ENCODE measurements around the gene DIPK1B.
A peak's percentile ranks its signal among the peaks of the same experiment; 100 is the strongest.

Gene DIPK1B

DNA sequence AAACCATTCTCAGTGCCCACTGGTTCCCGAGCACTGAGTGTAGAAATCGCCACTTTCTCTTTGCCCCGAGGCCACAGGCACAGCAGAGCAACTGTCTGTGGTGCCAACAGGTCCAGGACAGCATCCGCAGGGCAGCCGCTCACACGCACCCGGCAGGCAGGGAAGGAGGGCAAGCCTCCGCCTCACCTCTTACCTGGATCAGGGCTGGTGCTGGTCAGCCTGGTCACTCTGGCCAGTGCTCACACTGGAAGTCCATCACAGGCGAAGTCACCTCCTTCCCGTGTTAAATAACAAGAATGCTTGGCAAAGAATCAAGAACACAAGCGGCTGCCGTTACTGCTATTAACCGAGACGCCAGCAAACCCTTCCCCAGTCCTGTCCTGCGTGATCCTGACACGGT lies 13.7 kb downstream of the DIPK1B start:
- FAIRE-seq (no peak), DNase-seq (ENCODE audit: insufficient read length) (no peak)
- TF ChIP-seq POLR2A (IDR thresholded peaks at IDR 0.05; ENCODE audit: low read depth, low read length) (no peak), TAF1 (IDR thresholded peaks at IDR 0.05; ENCODE audit: borderline replicate concordance, low read depth, low read length) (no peak), POLR2AphosphoS5 (IDR thresholded peaks at IDR 0.05; ENCODE audit: low read depth, low read length) (no peak)

DNA sequence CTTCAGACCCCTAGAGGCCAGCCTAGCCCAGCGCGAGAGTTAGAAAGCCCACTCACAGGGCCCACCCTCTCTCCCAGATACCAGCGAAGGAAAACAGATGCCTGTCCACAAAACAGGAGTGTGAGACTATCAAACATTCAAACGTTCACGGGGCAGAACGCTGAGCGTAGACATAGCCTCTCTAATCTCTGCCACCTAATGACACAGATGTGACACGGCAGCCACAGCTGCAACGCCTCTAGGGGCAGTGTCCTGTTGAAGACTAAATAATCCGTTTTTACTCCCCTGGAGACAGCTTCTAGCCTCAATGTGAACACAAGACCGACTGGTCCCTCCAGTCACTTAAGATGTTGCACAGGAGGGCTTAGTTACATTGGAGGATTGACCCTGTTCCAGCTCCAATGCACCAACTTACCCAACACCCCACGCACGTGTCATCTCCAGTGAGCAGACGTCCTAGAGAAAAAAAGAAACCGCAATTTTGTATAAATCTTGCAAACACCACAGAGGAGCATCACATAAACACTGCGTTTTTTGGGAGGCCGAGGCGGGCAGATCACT lies 14.3 kb downstream of the DIPK1B start:
- TF ChIP-seq POLR2A (IDR thresholded peaks at IDR 0.05; ENCODE audit: low read depth, low read length) (0 out of 2 replicates have a peak, but pooled peaks have one; percentile 39), TAF1 (IDR thresholded peaks at IDR 0.05; ENCODE audit: borderline replicate concordance, low read depth, low read length) (no peak)
- DNase-seq (ENCODE audit: insufficient read length) = no peak
- FAIRE-seq = peak; percentile 84

GRCh38 chr9:136728080-136728547 lies 15.7 kb downstream of the DIPK1B start:
- TF ChIP-seq POLR2AphosphoS5 (IDR thresholded peaks at IDR 0.05; ENCODE audit: low read depth, low read length) = peak; percentile 99
- peak; percentile 98 for TF ChIP-seq TAF1 (IDR thresholded peaks at IDR 0.05; ENCODE audit: borderline replicate concordance, low read depth, low read length)
- TF ChIP-seq POLR2A (IDR thresholded peaks at IDR 0.05; ENCODE audit: low read depth, low read length) = peak; percentile 100
- FAIRE-seq (peak; percentile 95), DNase-seq (ENCODE audit: insufficient read length) (peak; percentile 97)

GRCh38 chr9:136728548-136729123 lies 16.3 kb downstream of the DIPK1B start:
- DNase-seq (ENCODE audit: insufficient read length) (no peak), FAIRE-seq (no peak)

DNA sequence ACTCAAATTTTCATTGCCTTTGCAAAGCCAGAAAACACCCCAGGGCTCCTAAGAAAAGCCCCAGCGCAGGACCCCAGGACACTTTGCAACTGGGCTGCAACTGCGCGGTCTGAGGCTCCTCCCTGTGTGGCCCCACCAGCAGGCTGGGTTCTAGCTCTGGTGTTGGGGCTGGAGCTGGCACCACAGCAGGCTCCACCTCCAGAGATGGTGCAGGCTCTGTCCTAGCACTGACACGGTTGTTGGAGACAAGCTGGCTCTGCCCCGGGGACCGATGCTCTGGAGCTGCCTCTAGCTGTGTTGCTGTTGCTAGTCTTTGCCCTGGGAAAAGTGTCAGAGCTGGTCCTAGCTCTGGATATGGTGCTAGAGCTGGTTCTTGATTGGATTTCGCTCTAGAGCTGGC lies 16.8 kb downstream of the DIPK1B start:
- DNase-seq (ENCODE audit: insufficient read length) (no peak), FAIRE-seq (no peak)
- TF ChIP-seq TAF1 (IDR thresholded peaks at IDR 0.05; ENCODE audit: borderline replicate concordance, low read depth, low read length) (no peak), POLR2AphosphoS5 (IDR thresholded peaks at IDR 0.05; ENCODE audit: low read depth, low read length) (no peak)

More at GRCh38 chr9:136728548-136729123, 16.3 kb downstream of the DIPK1B start:
- TF ChIP-seq POLR2AphosphoS5 (IDR thresholded peaks at IDR 0.05; ENCODE audit: low read depth, low read length) (no peak), TAF1 (IDR thresholded peaks at IDR 0.05; ENCODE audit: borderline replicate concordance, low read depth, low read length) (no peak), POLR2A (IDR thresholded peaks at IDR 0.05; ENCODE audit: low read depth, low read length) (no peak)

DNA sequence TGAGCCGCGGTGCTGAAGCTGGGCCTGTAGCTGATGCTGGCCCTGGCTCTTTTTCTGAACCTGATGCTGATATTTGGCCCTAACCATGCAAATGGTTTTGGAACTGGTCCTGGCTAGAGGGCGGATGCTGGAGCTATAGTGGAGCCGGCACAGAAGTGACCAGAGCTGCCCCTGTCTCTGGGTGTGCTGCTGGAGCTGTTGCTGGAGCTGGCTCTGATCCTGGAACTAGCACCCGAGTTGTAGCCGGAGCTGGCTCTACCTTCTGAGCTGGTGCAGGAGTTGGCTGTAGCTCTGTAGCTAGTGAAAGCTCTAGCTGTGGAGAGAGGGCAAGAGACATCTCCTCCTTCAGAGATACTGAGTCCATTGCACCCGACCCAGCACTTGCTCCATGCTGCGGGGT lies 17.6 kb downstream of the DIPK1B start:
- no peak for FAIRE-seq
- TF ChIP-seq TAF1 (IDR thresholded peaks at IDR 0.05; ENCODE audit: borderline replicate concordance, low read depth, low read length) (no peak), POLR2A (IDR thresholded peaks at IDR 0.05; ENCODE audit: low read depth, low read length) (no peak), POLR2AphosphoS5 (IDR thresholded peaks at IDR 0.05; ENCODE audit: low read depth, low read length) (no peak)

DNA sequence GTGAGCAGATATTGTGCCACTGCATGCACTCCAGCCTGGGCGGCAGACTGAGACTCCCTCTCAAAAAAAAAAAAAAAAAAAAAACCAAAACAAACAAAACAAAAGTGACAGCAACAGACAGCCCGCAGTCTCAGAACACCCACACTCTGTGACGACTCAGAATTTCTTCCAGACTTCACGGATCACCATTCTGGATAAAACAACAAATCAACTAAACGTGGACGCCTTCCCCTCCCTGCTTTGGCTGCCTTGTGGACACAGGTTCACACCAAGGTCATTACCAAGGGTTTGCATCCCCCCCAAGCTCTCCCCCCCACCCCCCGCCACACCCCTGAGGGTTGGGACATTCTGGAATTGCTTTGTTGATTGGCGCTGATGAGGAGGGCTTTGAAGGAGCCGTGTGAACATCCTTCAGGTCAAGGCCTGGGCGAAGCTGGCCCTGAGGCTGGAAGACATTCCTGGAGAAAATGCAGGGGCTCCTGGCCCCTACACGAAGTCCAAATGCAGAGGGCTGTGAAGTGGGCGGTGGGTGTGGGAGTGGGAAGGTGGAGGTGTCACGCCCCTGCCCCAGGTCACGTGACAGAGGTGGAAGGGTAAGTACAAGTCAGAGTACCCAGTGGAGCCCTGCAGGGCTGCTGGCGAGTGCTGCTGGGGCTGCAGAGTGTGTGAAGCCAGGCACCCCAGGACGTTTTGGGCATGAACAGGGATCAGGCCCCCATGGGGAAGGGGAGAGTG lies 20.2 kb downstream of the DIPK1B start:
- TF ChIP-seq TAF1 (IDR thresholded peaks at IDR 0.05; ENCODE audit: borderline replicate concordance, low read depth, low read length) (no peak), POLR2AphosphoS5 (IDR thresholded peaks at IDR 0.05; ENCODE audit: low read depth, low read length) (no peak), POLR2A (IDR thresholded peaks at IDR 0.05; ENCODE audit: low read depth, low read length) (no peak)
- DNase-seq (ENCODE audit: insufficient read length) = no peak
- no peak for FAIRE-seq

More for the DNA sequence above, 17.6 kb downstream of the DIPK1B start:
- no peak for DNase-seq (ENCODE audit: insufficient read length)

GRCh38 chr9:136733611-136734010 lies 21.2 kb downstream of the DIPK1B start:
- TF ChIP-seq TAF1 (IDR thresholded peaks at IDR 0.05; ENCODE audit: borderline replicate concordance, low read depth, low read length) = no peak
- no peak for TF ChIP-seq POLR2AphosphoS5 (IDR thresholded peaks at IDR 0.05; ENCODE audit: low read depth, low read length)
- no peak for TF ChIP-seq POLR2A (IDR thresholded peaks at IDR 0.05; ENCODE audit: low read depth, low read length)
- DNase-seq (ENCODE audit: insufficient read length) (no peak), FAIRE-seq (no peak)

DNA sequence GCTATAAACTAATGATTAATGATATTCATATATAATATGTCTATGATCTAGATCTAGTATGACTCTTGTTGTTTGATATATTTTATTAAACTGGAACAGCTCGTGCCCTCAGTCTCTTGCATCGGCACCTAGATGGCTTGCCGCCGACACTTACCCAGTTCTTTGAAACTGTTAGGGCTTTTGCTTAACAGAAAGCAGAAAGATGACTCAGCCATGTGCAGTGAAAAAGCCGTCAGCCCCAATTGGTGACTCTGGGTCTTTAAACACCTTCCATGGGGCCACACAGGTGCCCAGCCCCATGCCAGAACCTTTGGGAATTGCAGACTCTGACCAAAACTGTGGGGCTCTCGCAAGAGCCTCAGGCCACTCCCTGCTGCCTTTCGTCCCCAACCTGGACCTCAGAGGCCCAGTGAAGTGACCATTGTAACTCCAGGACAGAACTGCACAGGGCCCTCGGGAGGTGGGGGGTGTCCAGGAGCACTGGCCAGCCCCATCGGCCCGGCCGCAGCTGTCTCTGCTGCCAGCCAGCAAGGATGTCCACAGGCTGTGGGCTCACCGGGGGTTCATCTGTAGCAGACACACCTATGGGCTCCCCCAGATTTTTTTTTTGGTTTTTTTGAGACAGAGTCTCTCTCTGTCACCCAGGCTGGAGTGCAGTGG lies 22.6 kb downstream of the DIPK1B start:
- FAIRE-seq (no peak), DNase-seq (ENCODE audit: insufficient read length) (no peak)
- TF ChIP-seq POLR2A (IDR thresholded peaks at IDR 0.05; ENCODE audit: low read depth, low read length) = no peak
- TF ChIP-seq POLR2AphosphoS5 (IDR thresholded peaks at IDR 0.05; ENCODE audit: low read depth, low read length) = no peak
- no peak for TF ChIP-seq TAF1 (IDR thresholded peaks at IDR 0.05; ENCODE audit: borderline replicate concordance, low read depth, low read length)

- DNase-seq (ENCODE audit: insufficient read length) (no peak), FAIRE-seq (no peak)
- TF ChIP-seq TAF1 (IDR thresholded peaks at IDR 0.05; ENCODE audit: borderline replicate concordance, low read depth, low read length) = no peak
These were observed 23.6 kb downstream of the DIPK1B start for GRCh38 chr9:136735812-136736480.

DNA sequence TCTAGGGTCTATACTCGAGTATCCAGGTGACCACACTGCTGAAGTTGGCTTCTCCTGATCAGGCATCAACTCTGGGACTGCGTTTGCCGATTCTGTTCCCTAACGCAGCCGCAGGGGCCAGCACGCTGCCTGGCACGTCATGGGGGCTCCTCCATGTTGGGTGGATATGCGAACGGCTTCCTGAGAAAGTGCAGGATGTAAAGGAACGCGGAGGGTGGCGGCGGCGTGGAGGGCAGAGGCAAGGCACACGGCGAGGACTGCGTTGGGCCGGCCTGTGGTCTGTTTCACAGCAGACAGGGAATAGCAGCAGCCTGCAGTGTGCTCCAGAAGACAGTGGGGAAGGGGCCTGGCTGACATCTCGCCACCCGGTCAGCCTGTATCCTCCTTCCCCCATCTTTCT lies 26.6 kb downstream of the DIPK1B start:
- FAIRE-seq (no peak), DNase-seq (ENCODE audit: insufficient read length) (no peak)
- no peak for TF ChIP-seq POLR2AphosphoS5 (IDR thresholded peaks at IDR 0.05; ENCODE audit: low read depth, low read length)
- TF ChIP-seq POLR2A (IDR thresholded peaks at IDR 0.05; ENCODE audit: low read depth, low read length) = no peak
- no peak for TF ChIP-seq TAF1 (IDR thresholded peaks at IDR 0.05; ENCODE audit: borderline replicate concordance, low read depth, low read length)
